H1 (cell line): ENCODE measurements around the gene SPTBN1. TPM values are rescaled to one million over a fixed set of nuclear protein-coding genes. Genes with fewer than 3 reads are reported as not detected.

ENCODE experiments used
- CTCF ChIA-PET: fragments of 300-600 bp; sonication (Branson Sonifier 250); formaldehyde crosslinking; loops from one replicate; lab custom pipeline; 2021; ENCODE audit not compliant: partially characterized antibody; lab: Charles Lee
- POLR2A ChIA-PET: fragments of 300-600 bp; sonication (Branson Sonifier 250); formaldehyde crosslinking; loops from one replicate; lab custom pipeline; 2021; ENCODE audit warnings: inconsistent platforms; ENCODE audit not compliant: partially characterized antibody; lab: Charles Lee
- DNase-seq, 2 experiments: peaks; one replicate each; pipeline versions ENCODE4 v3.0.0 to v3.0.0-alpha.2; 2010 to 2022; ENCODE audit warnings: low spot score in 2 of 2, low read depth in 1 of 2, mixed read lengths in 1 of 2
- FAIRE-seq: peaks from 2 replicates; lab custom pipeline; 2011; peaks lifted over from hg19 to GRCh38; lab: Jason Lieb, UNC
- H2AFZ ChIP-seq: 2 replicates; pipeline ENCODE4 v1.8.1; 2012; ENCODE audit warnings: low read length, inconsistent platforms
- H2AK5ac ChIP-seq: 2 replicates; pipeline ENCODE4 v1.6.1; 2013; ENCODE audit warnings: low read depth, low read length
- H2BK120ac ChIP-seq: replicated peaks from 2 replicates; pipeline ENCODE3; 2013; ENCODE audit warnings: low read depth, low read length, inconsistent platforms
- H2BK12ac ChIP-seq: 2 replicates; pipeline ENCODE4 v1.6.1; 2013; ENCODE audit warnings: low read depth, low read length
- H2BK15ac ChIP-seq: 2 replicates; pipeline ENCODE4 v1.6.1; 2013; ENCODE audit warnings: low read length
- H2BK20ac ChIP-seq: 2 replicates; pipeline ENCODE4 v1.6.1; 2013; ENCODE audit warnings: low read length
- H2BK5ac ChIP-seq: 2 replicates; pipeline ENCODE4 v1.6.1; 2013; ENCODE audit warnings: low read depth, low read length
- H3K14ac ChIP-seq: 2 replicates; pipeline ENCODE4 v1.6.1; 2013; ENCODE audit warnings: inconsistent platforms; ENCODE audit not compliant: insufficient read length
- H3K18ac ChIP-seq: 2 replicates; pipeline ENCODE4 v1.6.1; 2013; ENCODE audit warnings: low read length; ENCODE audit errors: extremely low read depth
- H3K23ac ChIP-seq: 2 replicates; pipeline ENCODE4 v1.6.1; 2013; ENCODE audit warnings: inconsistent platforms; ENCODE audit not compliant: insufficient read length
- H3K23me2 ChIP-seq: 2 replicates; pipeline ENCODE4 v1.6.1; 2013; ENCODE audit warnings: low read depth, low read length
- H3K27ac ChIP-seq: 2 replicates; pipeline ENCODE4 v1.6.1; 2011; ENCODE audit warnings: low read depth, low read length, inconsistent platforms
- H3K27me3 ChIP-seq, 4 experiments: replicated peaks in 1 of 4; 1 replicate in 1 of 4; 2 replicates in 3 of 4; pipeline versions ENCODE4 v1.6.1 to v1.8.1; 2011 to 2013; ENCODE audit warnings: low read length in 3 of 4, mild to moderate bottlenecking in 3 of 4, inconsistent platforms in 2 of 4, mixed read lengths in 2 of 4, moderate library complexity in 1 of 4; ENCODE audit not compliant: control insufficient read depth in 3 of 4, insufficient read depth in 3 of 4; ENCODE audit errors: extremely low read depth in 1 of 4
- H3K36me3 ChIP-seq, 4 experiments: 2 replicates each; pipeline versions ENCODE4 v1.6.1 to v1.8.1; 2011 to 2013; ENCODE audit warnings: mild to moderate bottlenecking in 4 of 4, low read length in 3 of 4, moderate library complexity in 2 of 4, control low read depth in 1 of 4, inconsistent platforms in 1 of 4; ENCODE audit not compliant: insufficient read depth in 4 of 4, control insufficient read depth in 2 of 4
- H3K4ac ChIP-seq: replicated peaks from 2 replicates; pipeline ENCODE3; 2013; ENCODE audit warnings: low read length, low read depth, mixed read lengths, inconsistent platforms; ENCODE audit not compliant: insufficient read length
- H3K4me1 ChIP-seq, 4 experiments: replicated peaks in 1 of 4; 1 replicate in 1 of 4; 2 replicates in 3 of 4; pipeline versions ENCODE4 v1.6.1 to v1.8.1; 2011 to 2013; ENCODE audit warnings: low read length in 3 of 4, inconsistent platforms in 2 of 4, mixed read lengths in 1 of 4; ENCODE audit not compliant: insufficient read depth in 4 of 4, control insufficient read depth in 3 of 4
- H3K4me2 ChIP-seq, 2 experiments: 2 replicates each; pipeline versions ENCODE4 v1.6.1 to v1.8.1; 2011 to 2013; ENCODE audit warnings: low read depth in 2 of 2, low read length in 2 of 2, control low read depth in 1 of 2, inconsistent platforms in 1 of 2, mild to moderate bottlenecking in 1 of 2; ENCODE audit not compliant: insufficient read depth in 1 of 2
- H3K4me3 ChIP-seq, 4 experiments: fragments of 200-600, 300-600 bp in 1 of 4; sonication (generic), shearing (Covaris generic), sonication (Bioruptor Twin) in 1 of 4; 2 replicates each; pipeline versions ENCODE4 v1.5.1 to v1.8.1; 2011 to 2016; ENCODE audit warnings: low read length in 4 of 4, low read depth in 3 of 4, control low read depth in 2 of 4, inconsistent platforms in 2 of 4, mild to moderate bottlenecking in 2 of 4, mixed read lengths in 1 of 4, moderate library complexity in 1 of 4; ENCODE audit not compliant: insufficient read depth in 2 of 4; ENCODE audit errors: extremely low read depth in 1 of 4
- H3K56ac ChIP-seq: replicated peaks from 2 replicates; pipeline ENCODE3; 2013; ENCODE audit warnings: low read depth, mild to moderate bottlenecking, mixed read lengths, low read length, inconsistent platforms; ENCODE audit not compliant: insufficient read length
- H3K79me1 ChIP-seq: 2 replicates; pipeline ENCODE4 v1.6.1; 2013; ENCODE audit warnings: low read depth, low read length, control low read depth
- H3K79me2 ChIP-seq, 2 experiments: 2 replicates each; pipeline versions ENCODE4 v1.6.1 to v1.8.1; 2012 to 2013; ENCODE audit warnings: low read length in 2 of 2, mild to moderate bottlenecking in 2 of 2, inconsistent platforms in 1 of 2; ENCODE audit not compliant: insufficient read depth in 2 of 2, control insufficient read depth in 1 of 2
- H3K9ac ChIP-seq, 4 experiments: replicated peaks in 1 of 4; 1 replicate in 1 of 4; 2 replicates in 3 of 4; pipeline versions ENCODE4 v1.6.1 to v1.8.1; 2011 to 2013; ENCODE audit warnings: low read depth in 3 of 4, low read length in 3 of 4, control low read depth in 2 of 4, mild to moderate bottlenecking in 2 of 4, moderate library complexity in 2 of 4, inconsistent platforms in 1 of 4; ENCODE audit errors: extremely low read depth in 1 of 4
- H3K9me3 ChIP-seq, 2 experiments: 2 replicates each; pipeline versions ENCODE4 v1.6.1 to v1.8.1; 2012 to 2013; ENCODE audit warnings: mild to moderate bottlenecking in 2 of 2, moderate library complexity in 2 of 2, control low read depth in 1 of 2, inconsistent platforms in 1 of 2, low read depth in 1 of 2, low read length in 1 of 2, mixed read lengths in 1 of 2; ENCODE audit not compliant: insufficient read depth in 2 of 2
- H4K20me1 ChIP-seq, 2 experiments: replicated peaks in 1 of 2; 2 replicates each; pipeline versions ENCODE3 to v1.8.1; 2011 to 2013; ENCODE audit warnings: inconsistent platforms in 2 of 2, low read length in 2 of 2, mild to moderate bottlenecking in 1 of 2; ENCODE audit not compliant: insufficient read depth in 2 of 2, control insufficient read depth in 1 of 2
- H4K5ac ChIP-seq: 2 replicates; pipeline ENCODE4 v1.6.1; 2013; ENCODE audit warnings: low read length, low read depth, mixed read lengths, inconsistent platforms; ENCODE audit not compliant: insufficient read length
- H4K8ac ChIP-seq: 2 replicates; pipeline ENCODE4 v1.8.0; 2013; ENCODE audit warnings: mild to moderate bottlenecking, moderate library complexity, low read length, inconsistent platforms; ENCODE audit not compliant: insufficient read depth; ENCODE audit errors: extremely low read depth
- H4K91ac ChIP-seq: replicated peaks from 2 replicates; pipeline ENCODE3; 2013; ENCODE audit warnings: low read length, mixed read lengths, inconsistent platforms; ENCODE audit not compliant: insufficient read length
- NANOG ChIP-seq: IDR thresholded peaks from 2 replicates; pipeline ENCODE4 v1.6.1; 2011; ENCODE audit warnings: low read length, low read depth, mild to moderate bottlenecking, inconsistent platforms; ENCODE audit not compliant: insufficient read depth, poor library complexity, severe bottlenecking
- RNF2 ChIP-seq: fragments of 200-900, 300-1000 bp; sonication (generic); IDR thresholded peaks from 2 replicates; pipeline ENCODE4 v1.7.1; 2016; ENCODE audit warnings: borderline replicate concordance, low read depth, mild to moderate bottlenecking, antibody characterized with exemption, low read length; ENCODE audit not compliant: poor library complexity, severe bottlenecking; ENCODE audit errors: missing control alignments
- WGBS, 2 experiments: shearing (Covaris generic) in 1 of 2; methylation state at CpG; one replicate each; pipeline versions ENCODE4 v1.1.6 to v1.1.7; 2013 to 2015; ENCODE audit warnings: low lambda C conversion rate in 2 of 2, mixed read lengths in 2 of 2, inconsistent platforms in 1 of 2, low coverage in 1 of 2, missing lambda C conversion rate in 1 of 2; ENCODE audit not compliant: insufficient replicate concordance in 2 of 2, insufficient coverage in 1 of 2, insufficient read length in 1 of 2; ENCODE audit errors: extremely low coverage in 1 of 2, missing lambda C conversion rate in 1 of 2; 5-methylcytosine and 5-hydroxymethylcytosine counted together
- polyA plus RNA-seq, 7 experiments: library from polyadenylated mRNA; depleted of rRNA in 3 of 7; stranded (reverse) in 5 of 7; unstranded in 2 of 7; fragments of >200 nt in 5 of 7; fragments of 200-250 nt in 2 of 7; gene quantifications; 1 replicate in 5 of 7; 2 replicates in 1 of 7; 4 replicates in 1 of 7; pipeline versions ENCODE4 v1.2.1 to v1.2.3, GENCODE V29; 2011 to 2013; ENCODE audit warnings: missing spikeins in 2 of 7, mixed read lengths in 2 of 7
- total RNA-seq: library from RNA; stranded (reverse); fragmentation: NEBNext Ultra II Directional; extraction: Animal tissue kit (Norgen Biotek cat#: 25700); gene quantifications from 2 replicates; pipeline ENCODE4 v1.2.1, GENCODE V29; 2021

The SPTBN1 gene
- total and polyA plus RNA-seq, 2 of the 8 experiments (the other 6 are each of a cell fraction or from before 2014, with no cell fraction given) = 31.8 to 180 TPM

DNA sequence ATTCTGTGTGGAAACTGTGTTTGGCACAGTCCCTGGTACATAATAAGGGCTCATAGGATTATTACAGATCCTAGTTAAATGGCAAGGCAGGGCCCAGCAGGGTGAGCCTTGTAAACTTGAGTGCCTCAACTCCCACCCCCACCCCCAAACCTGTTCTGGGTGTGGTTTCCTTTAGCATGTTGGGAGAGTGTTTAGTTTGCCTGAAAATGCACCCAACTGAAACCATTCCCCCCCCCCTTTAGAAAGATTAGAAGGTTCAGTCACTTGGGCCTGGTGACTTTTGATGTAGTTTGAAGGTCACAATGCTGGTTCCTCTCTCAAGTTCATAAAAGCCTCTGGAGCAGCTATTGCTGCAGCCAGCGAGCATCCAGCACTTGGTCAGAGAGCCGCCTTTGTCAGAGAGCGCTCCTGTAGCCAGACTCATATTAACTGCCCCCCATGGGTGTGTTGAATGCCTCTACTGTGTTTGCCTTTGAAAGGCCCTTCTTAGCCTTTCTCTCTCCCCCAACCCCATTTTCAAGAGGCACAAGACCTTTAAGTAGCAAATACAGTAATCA is 113.7 kb downstream of the SPTBN1 start:
- peaks cover 10% of the 10 kb centered on the region for H3K79me1 ChIP-seq
- no peak overlapping the region for H2BK5ac ChIP-seq
- H3K23ac ChIP-seq = no peak overlapping the region
- 36% methylated on average over 3 of the region's 3 CpGs; no CpG with 5 or more reads in 1 of the 2 experiments for WGBS, 2 experiments
- no peak overlapping the region for H3K14ac ChIP-seq
- no peaks in the 10 kb centered on the region for H3K27me3 ChIP-seq
- ChIA-PET CTCF (interaction anchor here (0.7 to 1.1 kb wide), 2 partner anchors 10 to 11 kb away, joined by 3 to 5 read pairs; no protein-coding TSS in a partner anchor), POLR2A (interaction anchor here (0.9 to 5.5 kb wide), 2 partner anchors 11 to 12 kb away, joined by 4 to 31 read pairs; no protein-coding TSS in a partner anchor)
- no peak overlapping the region for H3K56ac ChIP-seq
- peak overlapping the region; percentile 15 for H4K5ac ChIP-seq
- TF ChIP-seq RNF2 (no peak), NANOG (peak; percentile 3)
- H3K4ac ChIP-seq = no peak overlapping the region
- H3K4me3 ChIP-seq = peak overlapping the region in 2 of 4 experiments; percentile 3 to 38; a peak in 3 of 8 replicates
- no peak overlapping the region for H2BK15ac ChIP-seq
- no peak for FAIRE-seq
- H3K4me1 ChIP-seq = peaks cover 5 to 19% (median 16%) of the 10 kb centered on the region in 4 experiments
- H3K4me2 ChIP-seq = peak overlapping the region; percentile 26 to 59
- H3K9me3 ChIP-seq = no peaks in the 10 kb centered on the region
- H2BK12ac ChIP-seq = no peak overlapping the region
- H3K36me3 ChIP-seq = peaks cover 0 to 3% (median 0%) of the 10 kb centered on the region in 4 experiments; a peak in 2 of 8 replicates
- no peak overlapping the region for H2AFZ ChIP-seq
- peaks cover 16 to 100% of the 10 kb centered on the region in 2 experiments for H3K79me2 ChIP-seq
- H2BK120ac ChIP-seq = no peak overlapping the region
- no peak for DNase-seq
- no peak overlapping the region for H3K27ac ChIP-seq
- H2BK20ac ChIP-seq = no peak overlapping the region
- H4K8ac ChIP-seq = no peak overlapping the region
- H2AK5ac ChIP-seq = no peak overlapping the region
- H4K91ac ChIP-seq = no peak overlapping the region
- no peaks in the 10 kb centered on the region for H3K23me2 ChIP-seq
- peaks cover 20 to 27% of the 10 kb centered on the region in 2 experiments for H4K20me1 ChIP-seq
- no peak overlapping the region for H3K9ac ChIP-seq
- H3K18ac ChIP-seq = no peak overlapping the region; the same call in 1 of the 2 replicates
